HG02759 (cell line): ENCODE data around the gene STXBP5.
"Not testable (repeated sequence)": the region's sequence is repeated elsewhere in the genome, so short reads cannot be mapped to it uniquely, and the experiment has no call there.

Source experiments
- ATAC-seq: cut with Tn5 transposase; IDR thresholded peaks from one replicate; pipeline ENCODE4 v1.9.1; 2021; ENCODE audit warnings: mild to moderate bottlenecking, moderate library complexity; ENCODE audit not compliant: unreplicated experiment

The STXBP5 gene

DNA sequence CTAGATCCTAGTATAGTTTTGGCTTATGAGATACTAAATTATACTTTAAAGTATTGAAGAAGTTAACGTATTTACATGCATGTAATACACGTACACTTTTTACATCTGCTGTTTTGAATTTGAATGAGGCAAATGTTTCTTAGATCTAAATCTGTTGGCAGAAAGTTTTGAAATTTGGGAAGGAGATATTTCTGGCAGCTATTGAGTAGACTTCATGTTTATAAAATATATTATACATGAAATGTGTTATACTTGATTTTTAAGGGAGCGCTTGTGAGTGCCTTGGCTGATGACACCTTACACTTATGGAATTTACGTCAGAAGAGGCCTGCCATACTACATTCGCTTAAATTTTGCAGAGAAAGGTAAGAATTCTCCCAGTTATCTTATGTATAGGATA, 34.7 kb downstream of the STXBP5 start:
- no peak for ATAC-seq

DNA sequence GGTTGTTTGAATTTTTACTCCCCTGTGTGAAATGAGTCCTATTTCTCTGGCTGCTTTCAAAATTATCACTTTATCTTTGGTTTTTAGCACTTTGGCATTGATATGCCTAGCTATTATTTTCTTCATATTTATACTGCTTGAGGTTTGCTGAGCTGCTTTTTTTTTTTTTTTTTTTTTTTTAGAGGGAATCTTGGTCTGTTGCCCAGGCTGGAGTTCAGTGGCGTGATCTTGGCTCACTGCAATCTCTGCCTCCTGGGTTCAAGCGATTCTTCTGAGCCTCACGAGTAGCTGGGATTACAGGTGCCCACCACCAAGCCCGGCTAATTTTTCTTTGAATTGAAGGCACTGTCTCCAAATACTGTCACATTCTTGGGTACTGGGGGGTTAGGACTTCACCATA, 40.6 kb downstream of the STXBP5 start:
- ATAC-seq, result no peak

DNA sequence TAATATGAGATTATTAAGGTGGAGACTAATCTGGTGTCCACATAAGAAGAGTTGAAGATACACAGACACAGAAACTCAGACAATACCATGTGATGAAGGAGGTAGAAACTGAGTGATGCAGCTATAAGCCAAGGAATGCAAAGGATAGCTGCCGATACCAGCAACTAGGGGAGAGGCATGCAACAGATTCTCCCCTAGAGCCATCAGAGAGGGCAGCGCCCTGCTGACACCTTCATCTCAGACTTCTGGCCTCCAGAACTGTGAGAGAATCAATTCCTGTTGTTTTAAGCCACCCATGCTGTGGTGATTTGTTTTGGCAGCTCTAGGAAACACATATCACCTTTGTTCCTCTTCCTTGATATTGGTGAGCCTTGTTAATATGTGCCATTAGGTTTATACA, 41.5 kb downstream of the STXBP5 start:
- ATAC-seq, result no peak

GRCh38 chr6:147246853-147247635, 42.8 kb downstream of the STXBP5 start:
- ATAC-seq, result no peak

- no peak for ATAC-seq
Measured at GRCh38 chr6:147248859-147249258, 44.6 kb downstream of the STXBP5 start.

DNA sequence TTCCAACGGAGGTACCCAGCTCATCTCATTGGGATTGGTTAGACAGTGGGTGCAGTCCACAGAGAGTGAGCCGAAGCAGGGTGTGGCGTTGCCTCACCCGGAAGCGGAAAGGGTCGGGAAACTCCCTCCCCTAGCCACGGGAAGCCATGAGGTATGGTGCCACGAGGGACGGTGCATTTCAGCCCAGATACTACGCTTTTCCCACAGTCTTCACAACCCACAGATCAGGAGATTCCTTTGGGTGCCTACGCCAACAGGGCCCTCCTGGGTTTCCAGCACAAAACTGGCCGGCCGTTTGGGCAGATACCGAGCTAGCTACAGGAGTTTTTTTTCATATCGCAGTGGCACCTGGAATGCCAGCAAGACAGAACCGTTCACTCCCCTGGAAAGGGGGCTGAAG, 46.9 kb downstream of the STXBP5 start:
- no peak for ATAC-seq

DNA sequence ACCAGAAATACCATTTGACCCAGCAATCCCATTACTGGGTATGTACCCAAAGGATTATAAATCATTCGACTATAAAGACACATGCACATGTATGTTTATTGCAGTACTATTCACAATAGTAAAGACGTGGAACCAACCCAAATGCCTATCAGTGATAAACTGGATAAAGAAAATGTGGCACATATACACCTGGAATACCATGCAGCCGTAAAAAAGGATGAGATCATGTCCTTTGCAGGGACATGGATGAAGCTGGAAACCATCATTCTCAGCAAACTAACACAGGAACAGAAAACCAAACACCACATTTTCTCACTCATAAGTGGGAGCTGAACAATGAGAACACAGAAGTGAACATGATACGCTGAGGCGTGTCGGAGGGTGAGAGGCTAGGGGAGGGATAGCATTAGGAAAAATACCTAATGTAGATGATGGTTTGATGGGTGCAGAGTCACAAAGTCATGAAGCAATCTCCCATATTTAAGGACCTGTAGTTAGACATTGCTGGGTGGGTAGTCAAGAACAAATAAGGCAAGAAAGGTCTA, 50.8 kb downstream of the STXBP5 start:
- not testable (repeated sequence) for ATAC-seq

DNA sequence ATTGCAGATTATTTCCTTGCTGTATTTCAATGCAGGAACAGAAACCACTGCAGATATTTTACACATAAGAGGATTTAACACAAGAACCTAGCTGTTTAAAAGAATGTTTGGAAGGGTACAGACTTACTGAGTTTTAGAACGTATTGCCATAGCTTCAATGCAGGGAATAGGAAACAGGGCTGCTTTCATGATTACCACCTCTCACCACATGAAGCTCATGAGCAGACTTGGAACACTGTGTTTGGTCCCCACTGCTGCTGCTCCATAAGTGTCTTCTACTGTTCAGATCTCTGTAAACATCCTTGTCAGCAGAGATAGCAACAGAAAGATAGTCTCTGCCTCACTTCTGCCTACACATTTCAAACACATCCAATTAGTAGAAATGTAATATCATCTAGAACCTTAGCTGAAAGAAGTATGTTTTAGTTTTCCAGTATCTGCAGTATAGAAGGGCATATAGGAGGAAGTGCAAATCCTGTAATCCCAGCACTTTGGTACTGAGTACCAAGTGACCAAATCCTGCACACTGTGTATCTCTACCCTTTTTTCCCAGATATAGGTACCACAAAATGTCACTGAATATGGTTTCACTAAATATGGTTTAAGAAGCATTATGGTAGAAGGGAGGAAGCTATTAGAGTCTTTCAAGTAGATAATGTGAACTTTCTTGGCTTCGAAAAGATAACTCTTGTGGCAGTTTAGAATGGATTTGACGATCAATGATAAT, 51.9 kb downstream of the STXBP5 start:
- ATAC-seq, result no peak

GRCh38 chr6:147257760-147258159, 53.5 kb downstream of the STXBP5 start:
- ATAC-seq, result no peak

DNA sequence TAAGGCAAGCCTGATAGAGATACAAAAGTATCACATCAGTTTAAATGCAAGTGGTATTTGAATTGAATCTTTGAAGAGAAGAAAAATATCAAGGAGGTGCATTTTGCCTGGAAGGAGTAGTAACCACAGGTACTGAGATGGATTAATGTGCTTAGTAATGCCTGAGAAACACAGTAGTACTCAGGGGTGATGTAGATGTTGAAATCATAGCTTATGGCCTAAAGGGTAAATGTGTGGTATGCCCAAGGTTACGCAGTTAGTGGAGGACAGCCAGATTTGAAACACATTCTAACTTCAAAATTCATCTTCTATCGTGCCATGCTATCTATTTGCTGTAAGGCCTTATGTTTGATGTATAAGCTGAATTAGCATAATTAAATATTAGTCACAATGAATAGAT, 55.9 kb downstream of the STXBP5 start:
- no peak for ATAC-seq

DNA sequence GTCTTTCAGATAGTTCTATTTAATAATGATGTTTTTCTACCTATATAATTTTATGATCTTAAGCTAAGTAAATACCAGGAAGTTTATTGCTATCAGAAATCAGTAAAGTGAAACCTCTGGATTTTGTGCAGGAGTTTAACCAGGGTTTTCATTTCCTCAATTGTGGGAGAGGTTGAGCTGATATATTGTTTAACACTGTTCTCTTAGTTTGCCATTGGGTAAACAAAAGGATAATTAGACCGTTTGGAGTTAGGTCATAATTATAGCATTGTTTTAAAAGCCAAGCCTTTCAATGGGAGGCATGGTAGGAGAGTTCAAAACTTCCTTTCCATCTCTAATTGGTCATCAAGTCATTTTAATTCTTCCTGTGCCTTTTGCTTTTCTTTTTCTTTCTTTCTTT, 58.7 kb downstream of the STXBP5 start:
- ATAC-seq, result no peak

DNA sequence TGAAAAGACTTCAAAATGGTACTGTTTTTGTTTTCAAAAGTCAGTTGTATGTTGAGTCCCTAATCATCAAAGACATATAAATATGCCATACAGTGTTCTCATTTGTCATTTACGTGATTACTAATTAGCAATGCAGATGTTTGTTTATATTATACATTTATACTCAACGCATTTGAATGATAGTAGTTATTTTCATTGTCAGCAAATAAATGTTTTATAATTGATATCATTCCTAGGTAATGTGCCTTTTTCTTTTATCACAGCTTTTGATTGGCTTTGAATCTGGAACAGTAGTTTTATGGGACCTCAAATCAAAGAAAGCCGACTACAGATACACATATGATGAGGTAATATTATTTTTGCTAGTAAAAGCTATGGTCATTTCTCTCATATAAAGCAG, 62.6 kb downstream of the STXBP5 start:
- ATAC-seq, result no peak

GRCh38 chr6:147267658-147268057, 63.4 kb downstream of the STXBP5 start:
- no peak for ATAC-seq

DNA sequence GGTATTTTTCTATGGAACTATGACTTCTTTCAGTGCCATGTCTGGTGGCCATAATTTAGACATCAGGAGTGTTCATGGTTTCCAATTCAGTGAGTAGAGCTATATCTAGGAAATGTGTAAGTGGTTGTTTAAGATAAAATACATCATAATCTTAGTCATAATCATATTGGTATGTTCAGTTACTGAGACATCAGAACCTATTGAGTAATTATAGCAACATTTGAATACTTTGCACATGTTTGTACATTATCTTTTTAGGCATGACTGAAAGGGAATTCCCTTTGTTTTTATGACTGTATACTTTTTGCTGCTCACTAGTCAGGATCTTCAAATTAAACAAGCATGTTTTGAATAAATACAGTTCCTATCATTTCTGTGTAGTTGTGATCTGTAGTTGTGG, 64.0 kb downstream of the STXBP5 start:
- peak; percentile 54 for ATAC-seq

DNA sequence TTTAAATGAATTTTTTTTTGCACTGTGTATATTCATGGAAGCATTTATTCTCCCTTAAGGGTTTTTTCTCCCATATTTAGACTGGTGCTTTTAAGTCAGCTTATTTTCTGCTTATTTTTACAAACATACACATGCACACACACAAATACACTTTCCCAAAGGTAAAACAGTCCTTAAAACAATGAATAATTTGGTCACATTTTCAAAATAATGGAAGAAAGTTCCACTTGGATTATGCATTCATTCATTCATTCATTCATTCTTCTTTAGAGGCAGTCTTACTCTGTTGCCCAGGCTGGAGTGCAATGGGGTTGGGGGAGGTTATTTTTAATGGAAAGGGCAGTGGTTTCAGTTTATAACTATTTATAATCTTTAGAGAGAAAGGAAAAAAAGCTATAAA, 69.8 kb downstream of the STXBP5 start:
- no peak for ATAC-seq

- no peak for ATAC-seq
Measured at GRCh38 chr6:147274776-147275175, 70.6 kb downstream of the STXBP5 start.

- ATAC-seq, result no peak
Measured at GRCh38 chr6:147278891-147279290, 74.7 kb downstream of the STXBP5 start.

DNA sequence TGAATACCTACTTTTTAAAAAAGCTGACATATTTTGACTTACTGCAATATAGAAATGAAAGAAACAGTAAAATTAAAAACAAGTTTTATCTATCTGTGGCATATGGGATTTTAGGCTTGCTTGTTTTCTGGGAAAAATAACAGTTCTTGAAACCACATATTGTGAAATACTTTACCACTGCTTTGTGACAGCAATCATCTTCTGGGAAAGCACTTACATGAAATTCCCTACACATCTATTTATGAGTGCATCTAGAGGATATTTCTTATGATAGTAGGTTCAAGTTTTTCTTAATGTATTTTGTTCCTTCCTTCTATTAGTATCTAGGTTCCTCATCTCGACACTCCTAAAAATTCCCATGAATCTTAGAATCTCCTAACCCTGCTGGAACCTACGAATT, 75.2 kb downstream of the STXBP5 start:
- no peak for ATAC-seq

GRCh38 chr6:147281895-147282565, 77.8 kb downstream of the STXBP5 start:
- no peak for ATAC-seq

DNA sequence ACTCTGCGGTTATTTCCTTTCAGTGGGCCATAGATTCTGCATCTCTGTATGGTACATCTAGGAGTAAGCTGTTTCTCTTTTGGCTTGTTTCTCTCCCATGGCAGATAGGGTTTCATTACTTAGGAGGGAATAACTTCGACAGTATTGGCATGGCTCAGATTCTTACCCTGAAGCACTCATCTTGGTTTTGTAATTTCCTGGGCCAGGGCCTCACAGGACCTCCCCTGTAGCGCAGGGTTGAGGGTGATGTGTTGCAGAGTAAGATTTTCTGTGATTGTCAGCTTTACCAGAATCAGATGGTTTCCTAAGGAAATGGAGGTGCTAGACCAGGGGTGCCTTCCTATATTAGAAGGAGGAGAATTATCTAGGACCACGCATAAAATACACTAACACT, 78.3 kb downstream of the STXBP5 start:
- ATAC-seq, result no peak

DNA sequence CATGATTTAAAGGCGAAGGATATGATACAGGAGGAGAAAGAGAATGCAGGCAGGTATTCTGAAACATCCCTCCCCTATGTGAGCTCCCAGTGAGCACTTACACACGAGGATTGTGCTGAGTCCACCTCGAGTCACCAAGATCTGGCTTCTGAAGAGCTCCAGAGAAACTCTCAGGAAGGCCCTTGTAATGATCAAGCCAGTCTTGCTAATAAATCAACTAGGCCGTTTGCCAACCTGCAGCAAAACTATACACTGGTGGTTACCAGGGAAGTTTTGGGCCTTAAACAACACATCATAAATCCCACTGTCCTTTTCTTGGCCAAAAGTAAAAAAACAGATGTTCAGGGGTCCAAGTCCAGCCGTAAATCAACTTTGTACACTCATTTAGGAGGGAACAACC, 79.2 kb downstream of the STXBP5 start:
- no peak for ATAC-seq
